Esophagus squamous epithelium (tissue), 5 donors: ENCODE results near the gene SIL1. TPM values are rescaled to one million over a fixed set of nuclear protein-coding genes. Genes with fewer than 3 reads are reported as not detected.
"Not testable (repeated sequence)": the region's sequence is repeated elsewhere in the genome, so short reads cannot be mapped to it uniquely, and the experiment has no call there.

Source experiments
- DNase-seq: peaks from one replicate; lab custom pipeline; 2025; lab: John Stamatoyannopoulos, UW
- H3K27ac ChIP-seq, 4 donors: fragments of 200-600 bp; sonication (generic); one replicate each; pipeline ENCODE4 v1.5.1; 2016 to 2019; ENCODE audit warnings: mild to moderate bottlenecking in 1 of 4
- H3K27me3 ChIP-seq, 4 donors: fragments of 200-600 bp; sonication (generic); 1 replicate in 3 of 4; 2 replicates in 1 of 4; pipeline versions ENCODE4 v1.5.1 to v1.6.0; 2017 to 2021; ENCODE audit warnings: antibody characterized with exemption in 1 of 4
- H3K36me3 ChIP-seq, 3 donors: fragments of 200-600 bp; sonication (generic); one replicate each; pipeline ENCODE4 v1.5.1; 2016 to 2019
- H3K4me1 ChIP-seq, 3 donors: fragments of 200-600 bp; sonication (generic); one replicate each; pipeline ENCODE4 v1.5.1; 2017 to 2019
- H3K4me3 ChIP-seq, 4 donors: fragments of 200-600 bp; sonication (generic); 1 replicate in 3 of 4; 2 replicates in 1 of 4; pipeline ENCODE4 v1.5.1; 2016 to 2019; ENCODE audit warnings: mild to moderate bottlenecking in 2 of 4, moderate library complexity in 1 of 4
- H3K9me3 ChIP-seq, 3 donors: fragments of 200-600 bp; sonication (generic); one replicate each; pipeline ENCODE4 v1.5.1; 2016 to 2019
- CTCF ChIP-seq, 6 experiments: fragments of 450-650 bp in 4 of 6; fragments of 200-600 bp in 2 of 6; sonication (generic) in 2 of 6; IDR thresholded peaks; one replicate each; pipeline ENCODE4 v1.5.1; 2016 to 2019; ENCODE audit warnings: antibody characterized with exemption in 6 of 6, mild to moderate bottlenecking in 4 of 6, moderate library complexity in 4 of 6
- POLR2A ChIP-seq, 4 donors: fragments of 450-650 bp; IDR thresholded peaks; one replicate each; pipeline ENCODE4 v1.6.1; 2017; ENCODE audit warnings: antibody characterized with exemption in 4 of 4, mild to moderate bottlenecking in 4 of 4, moderate library complexity in 3 of 4
- WGBS, 2 donors: methylation state at CpG; one replicate each; pipeline ENCODE4 v1.1.5; 2018; 5-methylcytosine and 5-hydroxymethylcytosine counted together
- intact Hi-C: fragments of 100-400 bp; cut with DNase I; formaldehyde crosslinking; loops from one replicate; pipeline ENCODE4 v1.15.0; 2022
- total RNA-seq, 4 donors: library from RNA; depleted of rRNA; stranded (reverse); fragments of >200 nt; gene quantifications; one replicate each; pipeline ENCODE4 v1.1.0, GENCODE V29; 2016
- donor health status: DM: yes; HTN: yes; CAD: no.

SIL1 gene
- total RNA-seq, 4 donors from 2014 or later = 18.0 to 34.6 (median 18.3) TPM

- peaks cover 37 to 88% (median 39%) of the 10 kb centered on the region in 3 donors for H3K36me3 ChIP-seq
- no peak overlapping the region for H3K27ac ChIP-seq
- TF ChIP-seq CTCF (IDR thresholded peaks at IDR 0.05) (no peak), POLR2A (IDR thresholded peaks at IDR 0.05) (no peak)
Observed at GRCh38 chr5:138926688-138927448, 271.3 kb downstream of the SIL1 start.

DNA sequence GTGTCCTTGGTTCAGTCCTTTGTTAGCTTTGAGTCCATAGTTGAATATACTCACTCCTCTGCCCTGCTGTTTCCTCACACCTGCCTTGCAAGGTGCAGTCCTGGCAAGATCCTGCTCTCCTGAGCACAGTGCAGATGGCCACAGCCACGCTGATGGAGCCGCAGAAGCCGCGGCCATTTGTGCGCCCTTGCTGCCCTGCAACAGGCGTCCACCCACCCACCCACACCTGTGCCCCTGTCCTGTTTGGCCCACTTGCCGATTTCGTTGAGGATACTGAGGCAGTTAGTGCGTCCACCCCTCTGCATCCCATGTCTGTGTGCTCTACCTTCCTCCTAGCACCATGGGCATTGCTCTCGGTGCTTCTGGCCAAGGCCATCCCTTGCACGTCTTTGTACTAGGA is 271.9 kb downstream of the SIL1 start:
- TF ChIP-seq POLR2A (IDR thresholded peaks at IDR 0.05) = no peak
- TF ChIP-seq CTCF (IDR thresholded peaks at IDR 0.05) = no peak
- peaks cover 30 to 85% (median 35%) of the 10 kb centered on the region in 3 donors for H3K36me3 ChIP-seq
- H3K27ac ChIP-seq = no peak overlapping the region
- intact Hi-C loops = no loop called here
- no peak for DNase-seq
- WGBS, 2 donors = 89 to 98% methylated on average over 8 to 11 of the region's 11 CpGs
- no peaks in the 10 kb centered on the region for H3K9me3 ChIP-seq
- H3K4me3 ChIP-seq = no peak overlapping the region
- peaks cover 0 to 7% (median 0%) of the 10 kb centered on the region in 3 donors for H3K4me1 ChIP-seq
- H3K27me3 ChIP-seq = no peaks in the 10 kb centered on the region

More at GRCh38 chr5:138926688-138927448, 271.3 kb downstream of the SIL1 start:
- peaks cover 0 to 7% (median 0%) of the 10 kb centered on the region in 3 donors for H3K4me1 ChIP-seq
- no peaks in the 10 kb centered on the region for H3K27me3 ChIP-seq
- no peak overlapping the region for H3K4me3 ChIP-seq
- intact Hi-C loops = no loop called here
- DNase-seq = no peak
- 86 to 89% methylated on average over 16 of the region's 16 CpGs for WGBS, 2 donors
- H3K9me3 ChIP-seq = no peaks in the 10 kb centered on the region

DNA sequence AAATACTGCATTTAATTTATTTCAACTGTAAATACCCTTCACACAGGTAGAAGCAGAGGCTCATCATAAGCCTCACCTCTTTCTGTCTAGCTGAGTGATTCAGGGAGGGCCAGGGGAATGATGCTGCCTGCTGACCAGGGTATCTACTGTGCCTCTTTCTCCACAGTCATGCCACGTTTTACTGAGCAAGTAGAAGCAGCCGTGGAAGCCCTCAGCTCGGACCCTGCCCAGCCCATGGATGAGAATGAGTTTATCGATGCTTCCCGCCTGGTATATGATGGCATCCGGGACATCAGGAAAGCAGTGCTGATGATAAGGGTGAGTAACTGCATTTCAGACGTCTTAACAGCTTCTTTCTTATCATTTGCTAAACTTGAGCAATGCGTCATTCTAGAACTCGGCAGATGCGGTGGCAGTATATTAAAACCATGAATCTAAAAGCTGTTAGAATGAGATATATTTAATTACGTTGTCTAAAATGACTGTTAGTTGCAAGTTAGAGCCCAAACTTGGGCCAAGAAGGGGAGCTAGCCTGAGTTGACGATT is 273.0 kb downstream of the SIL1 start:
- H3K4me1 ChIP-seq = peaks cover 0 to 7% (median 0%) of the 10 kb centered on the region in 3 donors
- H3K9me3 ChIP-seq = no peaks in the 10 kb centered on the region
- H3K4me3 ChIP-seq = no peak overlapping the region
- TF ChIP-seq POLR2A (IDR thresholded peaks at IDR 0.05) (no peak), CTCF (IDR thresholded peaks at IDR 0.05) (no peak)
- H3K27me3 ChIP-seq = no peaks in the 10 kb centered on the region
- H3K36me3 ChIP-seq = peaks cover 21 to 85% (median 24%) of the 10 kb centered on the region in 3 donors
- intact Hi-C loops = no loop called here
- WGBS, 2 donors = 88 to 91% methylated on average over 9 to 12 of the region's 12 CpGs
- DNase-seq = no peak
- H3K27ac ChIP-seq = no peak overlapping the region

- Histone ChIP-seq H3K9me3 (no peaks in the 10 kb centered on the region), H3K4me1 (no peaks in the 10 kb centered on the region), H3K4me3 (no peak overlapping the region), H3K27ac (no peak overlapping the region), H3K36me3 (peaks cover 14 to 85% (median 18%) of the 10 kb centered on the region in 3 donors), H3K27me3 (no peaks in the 10 kb centered on the region)
- no peak for DNase-seq
- intact Hi-C loops = no loop called here
- WGBS, 2 donors = 94 to 95% methylated on average over 2 of the region's 2 CpGs
- TF ChIP-seq POLR2A (IDR thresholded peaks at IDR 0.05) = no peak
- TF ChIP-seq CTCF (IDR thresholded peaks at IDR 0.05) = no peak
Observed at GRCh38 chr5:138922494-138922893, 275.7 kb downstream of the SIL1 start.

GRCh38 chr5:138921362-138921761 is 276.8 kb downstream of the SIL1 start:
- H3K9me3 ChIP-seq, H3K27me3 ChIP-seq, H3K27ac ChIP-seq, intact Hi-C loops, DNase-seq, H3K4me3 ChIP-seq, H3K4me1 ChIP-seq: not testable (repeated sequence)
- H3K36me3 ChIP-seq = peaks cover 13 to 85% (median 14%) of the 10 kb centered on the region in 3 donors
- 71 to 75% methylated on average over 2 of the region's 2 CpGs for WGBS, 2 donors
